ENCODE measurements around the gene PDCD10.

PDCD10 gene

GRCh38 chr3:167734498-167735232 lies at the start of gene PDCD10:
Gene PDCD10, minus strand, starts transcription at chr3:167734892. Its CDS starts 14,735 bp downstream, at chr3:167720157.
- H3K4me3 ChIP-seq (ENCODE audit: low read depth, low read length): peak within 1 kb of the TSS; percentile 97

- no peak overlapping the region for H3K4me3 ChIP-seq (ENCODE audit: low read depth, low read length)
These were observed 49.1 kb upstream of the PDCD10 start for GRCh38 chr3:167783781-167784180.

GRCh38 chr3:167780214-167780883 lies 45.7 kb upstream of the PDCD10 start:
- no peak overlapping the region for H3K4me3 ChIP-seq (ENCODE audit: low read depth, low read length)

- H3K4me3 ChIP-seq (ENCODE audit: low read depth, low read length): no peak overlapping the region
These were observed 42.7 kb upstream of the PDCD10 start for GRCh38 chr3:167777356-167777755.

- H3K4me3 ChIP-seq (ENCODE audit: low read depth, low read length): no peak overlapping the region
These were observed 41.5 kb upstream of the PDCD10 start for GRCh38 chr3:167776066-167776685.

GRCh38 chr3:167773584-167773983 lies 38.9 kb upstream of the PDCD10 start:
- H3K4me3 ChIP-seq (ENCODE audit: low read depth, low read length): no peak overlapping the region

- no peak overlapping the region for H3K4me3 ChIP-seq (ENCODE audit: low read depth, low read length)
These were observed 38.3 kb upstream of the PDCD10 start for GRCh38 chr3:167772992-167773391.

- no peak overlapping the region for H3K4me3 ChIP-seq (ENCODE audit: low read depth, low read length)
These were observed 27.6 kb upstream of the PDCD10 start for GRCh38 chr3:167762296-167762695.

- no peak overlapping the region for H3K4me3 ChIP-seq (ENCODE audit: low read depth, low read length)
These were observed 26.6 kb upstream of the PDCD10 start for GRCh38 chr3:167761302-167761701.

GRCh38 chr3:167754049-167754448 lies 19.4 kb upstream of the PDCD10 start:
- H3K4me3 ChIP-seq (ENCODE audit: low read depth, low read length): no peak overlapping the region

- H3K4me3 ChIP-seq (ENCODE audit: low read depth, low read length): no peak overlapping the region
These were observed 15.7 kb upstream of the PDCD10 start for GRCh38 chr3:167750272-167750971.

GRCh38 chr3:167749728-167750127 lies 15.0 kb upstream of the PDCD10 start:
- no peak overlapping the region for H3K4me3 ChIP-seq (ENCODE audit: low read depth, low read length)

GRCh38 chr3:167749209-167749608 lies 14.5 kb upstream of the PDCD10 start:
- H3K4me3 ChIP-seq (ENCODE audit: low read depth, low read length): no peak overlapping the region

- H3K4me3 ChIP-seq (ENCODE audit: low read depth, low read length): no peak overlapping the region
These were observed 9.1 kb upstream of the PDCD10 start for GRCh38 chr3:167743799-167744198.

- H3K4me3 ChIP-seq (ENCODE audit: low read depth, low read length): no peak overlapping the region
These were observed 7.6 kb upstream of the PDCD10 start for GRCh38 chr3:167742338-167742737.

GRCh38 chr3:167740961-167741587 lies 6.4 kb upstream of the PDCD10 start:
- no peak overlapping the region for H3K4me3 ChIP-seq (ENCODE audit: low read depth, low read length)

- no peak overlapping the region for H3K4me3 ChIP-seq (ENCODE audit: low read depth, low read length)
These were observed 4.6 kb upstream of the PDCD10 start for GRCh38 chr3:167739190-167739810.

- H3K4me3 ChIP-seq (ENCODE audit: low read depth, low read length): no peak overlapping the region
These were observed 3.3 kb upstream of the PDCD10 start for GRCh38 chr3:167738037-167738436.

GRCh38 chr3:167736997-167737396 lies 2.3 kb upstream of the PDCD10 start:
- no peak overlapping the region for H3K4me3 ChIP-seq (ENCODE audit: low read depth, low read length)

- H3K4me3 ChIP-seq (ENCODE audit: low read depth, low read length): peak overlapping the region; percentile 97
These were observed 1.6 kb upstream of the PDCD10 start for GRCh38 chr3:167736264-167736787.

Data from iPS-11a (cell line).